Activated CD8-positive, alpha-beta memory T cell treated with anti-CD3 and anti-CD28 coated beads for 4 hours (primary cell): ENCODE measurements around the gene PADI6.

Experiments used
- DNase-seq, 2 donors: peaks; one replicate each; pipeline ENCODE4 v3.0.0-alpha.2; 2020; ENCODE audit warnings: low read depth in 2 of 2

PADI6 gene

DNA sequence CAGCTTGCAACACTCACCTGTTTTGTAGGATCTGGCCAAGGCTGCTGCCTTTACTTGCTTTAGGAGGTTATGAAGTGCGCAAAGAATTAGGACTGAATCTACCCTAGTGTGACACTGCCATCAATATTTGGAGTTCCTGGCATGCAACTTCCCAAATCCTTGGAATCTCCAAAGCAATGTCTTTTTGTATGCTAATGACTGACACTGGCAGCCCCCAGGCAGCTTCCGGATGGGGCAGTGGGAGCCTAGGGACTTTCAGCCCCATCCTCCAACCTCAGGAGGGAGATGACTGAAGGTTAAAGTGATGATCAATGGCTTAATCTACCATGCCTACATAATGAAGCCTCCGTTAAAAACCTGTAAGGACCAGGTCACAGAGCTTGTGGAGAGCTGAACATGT is 62.0 kb downstream of the PADI6 start:
- DNase-seq: no peak

DNA sequence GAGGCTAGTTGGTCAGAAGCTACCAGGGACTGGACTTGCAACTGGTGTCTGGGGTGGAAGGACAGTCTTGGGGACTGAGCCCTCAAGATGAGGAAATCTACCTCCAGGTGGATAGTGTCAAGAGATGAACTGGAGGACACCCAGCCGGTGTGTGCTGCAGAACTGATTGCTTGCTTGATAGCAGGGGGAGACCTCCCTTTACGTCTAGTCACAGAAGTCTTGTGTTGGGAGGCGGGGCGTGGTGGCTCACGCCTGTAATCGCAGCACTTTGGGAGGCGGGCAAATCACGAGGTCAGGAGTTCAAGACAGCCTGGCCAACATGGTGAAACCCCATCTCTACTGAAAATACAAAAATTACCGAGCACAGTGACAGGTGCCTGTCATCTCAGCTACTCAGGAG is 62.6 kb downstream of the PADI6 start:
- no peak for DNase-seq

DNA sequence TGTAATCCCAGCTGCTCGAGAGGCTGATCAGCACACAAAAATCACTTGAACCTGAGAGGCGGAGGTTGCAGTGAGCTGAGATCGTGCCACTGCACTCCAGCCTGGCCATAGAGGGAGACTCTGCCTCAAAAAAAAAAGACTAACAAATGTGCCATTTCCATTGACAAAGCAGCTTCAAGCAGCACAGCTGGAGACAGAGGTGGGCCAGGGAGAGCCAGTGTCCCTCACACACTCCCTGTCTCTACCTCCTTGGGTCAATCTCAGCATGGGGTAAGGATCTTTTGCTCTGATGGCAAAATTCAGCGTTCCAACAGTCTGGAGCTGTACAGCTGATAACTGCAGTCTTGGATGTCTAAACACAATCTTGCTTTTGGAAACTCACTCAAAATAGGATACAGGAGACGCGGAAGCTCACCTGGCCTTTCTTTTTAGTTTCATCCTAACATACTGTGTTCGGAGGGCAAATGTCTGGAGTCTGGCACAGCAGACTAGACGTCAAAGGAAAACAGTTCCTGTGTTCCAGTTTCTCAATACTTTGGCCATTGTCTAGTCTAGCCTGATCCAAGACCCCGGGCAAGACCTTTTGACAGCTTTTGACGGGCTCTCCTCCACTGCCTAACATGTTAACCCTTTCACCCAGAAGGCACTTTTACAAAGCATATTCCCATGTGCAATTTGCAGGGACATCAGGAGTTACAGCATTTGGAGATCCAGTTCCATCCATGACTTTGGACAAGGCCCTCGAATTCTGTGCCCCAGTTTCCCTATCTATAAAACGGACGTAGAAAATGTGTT is 64.6 kb downstream of the PADI6 start:
- no peak for DNase-seq

DNA sequence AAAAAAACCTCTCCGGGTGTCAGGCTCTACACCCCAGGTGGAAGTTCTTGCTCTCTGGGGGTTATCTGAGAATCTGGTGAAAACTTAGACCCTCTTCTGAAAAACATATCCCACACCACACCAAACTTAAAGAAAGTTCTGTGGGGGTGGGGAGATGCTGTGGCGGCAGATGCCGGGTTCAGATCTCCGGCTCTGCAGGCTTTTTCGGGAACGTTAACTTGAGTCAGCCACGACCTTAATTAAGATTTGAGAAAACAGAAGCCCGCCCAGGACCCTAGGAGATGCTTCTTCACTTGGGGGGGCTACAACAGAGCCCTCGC is 65.2 kb downstream of the PADI6 start:
- DNase-seq: no peak

DNA sequence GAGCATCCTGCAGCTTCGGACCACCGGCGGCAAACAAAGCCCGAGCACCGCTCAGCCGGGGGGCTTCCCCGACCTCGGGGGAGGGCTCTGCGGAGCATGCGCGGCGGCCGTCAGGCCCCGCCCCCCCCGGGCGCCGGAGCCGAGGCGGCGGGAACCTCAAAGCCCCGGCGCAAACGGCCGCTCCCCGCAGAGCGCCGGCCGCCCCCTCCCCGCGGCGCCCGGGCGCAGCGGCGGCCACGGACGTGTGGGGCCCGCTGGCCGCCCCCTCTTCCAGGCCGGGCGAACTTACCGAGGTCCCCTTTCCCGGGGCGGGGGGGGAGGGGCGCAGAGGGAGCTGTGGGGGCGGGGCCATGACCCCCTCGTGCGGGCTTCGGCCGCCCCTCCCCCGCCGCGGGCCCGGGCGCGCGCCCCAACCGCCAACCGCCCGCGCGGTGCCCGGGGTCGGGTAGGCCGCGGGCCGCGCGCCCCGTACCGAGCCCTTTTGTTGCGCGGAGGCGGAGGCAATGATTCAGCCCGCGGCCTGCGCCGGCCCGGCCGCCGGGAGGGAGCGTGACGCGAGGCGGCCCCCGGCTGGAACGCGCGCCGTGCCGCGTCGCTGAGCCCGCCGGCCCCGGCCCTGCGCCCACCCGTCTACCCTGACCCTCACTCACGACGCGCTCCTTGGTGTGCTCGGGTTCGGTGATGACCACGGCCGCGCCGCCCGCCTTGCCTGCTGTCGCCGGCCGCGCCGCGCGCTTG is 65.8 kb downstream of the PADI6 start:
- peak; percentile 17 to 40 for DNase-seq

DNA sequence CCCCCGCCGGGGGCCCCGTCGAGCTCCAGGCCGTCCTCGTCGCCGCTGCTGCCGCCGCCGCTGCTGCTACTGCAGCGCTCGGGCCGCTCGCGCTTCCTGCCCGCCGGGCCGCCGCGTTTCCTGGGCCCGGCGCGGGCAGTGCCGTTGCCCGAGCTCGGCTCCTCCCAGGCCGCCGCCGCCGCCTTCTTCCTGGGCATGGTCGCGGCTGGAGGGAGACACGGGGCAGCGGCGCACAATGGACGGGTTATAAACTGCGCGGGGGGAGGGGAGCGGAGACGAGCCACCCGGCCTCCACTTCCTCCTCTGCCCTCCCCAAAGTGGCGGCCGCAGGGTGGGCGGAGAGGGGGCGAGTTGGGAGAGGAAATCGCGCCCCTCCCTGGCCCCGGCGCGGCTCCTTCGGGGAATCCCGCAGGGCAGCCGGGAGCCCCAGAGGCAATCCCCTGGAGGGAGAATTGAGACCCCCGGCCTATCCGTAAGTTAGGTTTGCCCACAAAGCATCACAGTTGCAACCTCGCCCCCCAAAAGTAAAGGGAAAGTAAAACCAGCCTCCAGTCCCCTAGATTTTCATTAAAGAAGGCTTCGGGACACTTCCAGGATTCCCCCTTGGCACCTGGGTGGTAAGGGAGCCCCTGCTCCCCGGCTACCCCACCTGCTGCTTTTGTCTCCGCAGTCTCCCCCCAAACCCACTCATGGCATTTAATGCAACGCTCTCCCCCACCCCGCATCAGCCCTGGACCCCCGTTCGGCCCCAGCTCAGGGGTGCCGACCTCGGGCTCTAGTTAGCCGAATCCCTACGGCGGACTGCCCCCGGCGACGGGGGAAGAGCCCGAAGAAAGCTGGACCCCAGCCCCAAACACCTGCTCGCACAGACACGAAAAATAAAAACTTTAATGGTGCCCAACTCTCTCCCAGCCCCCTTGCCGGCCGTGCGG is 66.6 kb downstream of the PADI6 start:
- DNase-seq: peak; percentile 56 to 61

DNA sequence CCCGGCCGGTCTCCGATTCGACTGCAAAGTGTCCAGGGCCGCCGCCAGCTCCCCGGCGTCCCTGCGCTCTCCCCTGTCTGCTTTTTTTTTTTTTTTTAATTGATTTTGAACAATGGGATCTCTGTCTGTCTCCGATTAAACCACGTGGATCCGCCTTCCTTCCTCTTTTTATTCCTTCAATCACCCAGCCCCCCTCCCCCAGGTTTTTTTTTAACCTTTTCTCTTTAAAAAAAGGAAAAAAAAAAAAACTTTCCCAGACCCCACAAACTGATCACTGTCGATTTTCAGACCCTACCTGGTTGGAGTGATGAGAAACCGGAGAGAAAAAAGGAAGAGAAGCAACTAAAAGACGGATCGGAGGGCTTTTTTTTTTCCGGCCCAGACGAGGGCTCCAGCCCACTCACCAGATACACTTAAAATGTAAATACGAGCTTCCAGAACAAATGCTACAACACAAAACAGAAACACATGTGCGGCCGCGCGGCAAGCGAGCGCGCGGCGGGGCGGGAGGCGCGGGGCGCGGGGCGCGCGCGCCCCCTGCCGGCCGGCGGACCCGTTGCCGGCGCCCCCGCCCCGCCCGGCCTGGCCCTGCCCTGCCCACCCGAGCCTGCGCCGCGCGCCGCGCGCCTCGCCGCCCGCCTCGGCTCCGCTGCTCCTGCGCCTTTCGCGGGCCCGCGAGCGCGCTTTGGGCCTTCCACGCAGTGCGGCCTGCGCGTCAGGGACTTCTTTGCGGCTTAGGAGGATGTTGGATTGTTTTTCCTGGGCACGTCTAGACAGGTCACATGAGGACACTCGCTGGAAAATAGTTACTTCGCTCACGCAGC is 67.5 kb downstream of the PADI6 start, which contains the start of gene RCC2:
Gene RCC2, minus strand, starts transcription at position 428 of the 824 bp plus-strand sequence. CDS start 1,163 bp downstream, outside the sequence.
- peak; percentile 42 to 46 for DNase-seq

DNA sequence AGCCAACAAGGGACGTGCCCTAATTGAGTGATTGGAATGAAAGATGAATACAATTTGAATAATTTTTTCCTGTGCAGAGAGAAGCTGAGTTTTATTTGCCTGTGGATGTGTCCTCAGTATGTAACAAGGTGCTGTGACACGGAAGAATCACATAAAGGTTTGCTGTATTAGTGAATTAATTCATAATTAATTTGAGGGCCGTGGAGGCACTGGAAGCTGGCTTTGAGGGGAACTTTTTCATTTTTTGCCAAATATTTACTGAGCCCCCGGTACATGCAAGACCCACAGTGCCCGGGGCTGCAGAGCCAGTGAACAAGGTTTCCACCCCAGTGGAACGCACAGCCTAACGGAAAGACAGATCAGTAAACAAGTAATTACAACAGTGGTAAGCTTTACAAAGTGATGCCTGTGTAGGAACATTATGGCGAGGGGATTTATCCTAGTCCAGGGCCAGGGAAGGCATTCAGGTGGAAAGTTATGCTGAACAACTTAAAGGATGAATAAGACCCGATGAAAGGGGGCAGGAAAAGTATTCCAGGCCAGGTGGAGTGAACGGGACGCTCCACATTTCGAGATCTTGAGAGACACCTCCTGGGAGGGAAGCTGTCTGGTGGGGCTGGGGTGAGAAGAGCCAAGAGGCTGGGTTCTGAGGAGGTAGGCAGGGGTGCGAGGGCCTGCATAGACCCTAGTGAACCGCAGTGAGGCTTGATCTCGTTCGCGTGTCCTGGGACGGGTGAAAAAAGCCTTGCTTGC is 68.3 kb downstream of the PADI6 start:
- no peak for DNase-seq

DNA sequence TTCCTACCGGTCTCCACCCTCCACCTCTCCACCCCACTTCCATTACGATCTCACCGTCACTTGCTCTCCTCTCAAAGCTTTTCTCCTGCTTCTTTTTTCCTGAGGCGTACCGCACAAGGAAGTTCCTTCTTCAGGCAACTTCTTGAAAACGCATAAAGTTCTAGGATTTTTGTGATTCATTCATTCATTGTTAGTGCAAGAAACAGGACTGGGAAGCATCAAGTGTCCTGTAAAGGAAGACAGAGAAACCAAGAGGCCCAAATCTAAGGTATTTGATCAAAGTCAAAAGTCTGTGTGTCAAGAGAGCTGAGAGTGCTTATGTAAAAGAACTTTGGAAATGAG is 68.8 kb downstream of the PADI6 start:
- DNase-seq: no peak

DNA sequence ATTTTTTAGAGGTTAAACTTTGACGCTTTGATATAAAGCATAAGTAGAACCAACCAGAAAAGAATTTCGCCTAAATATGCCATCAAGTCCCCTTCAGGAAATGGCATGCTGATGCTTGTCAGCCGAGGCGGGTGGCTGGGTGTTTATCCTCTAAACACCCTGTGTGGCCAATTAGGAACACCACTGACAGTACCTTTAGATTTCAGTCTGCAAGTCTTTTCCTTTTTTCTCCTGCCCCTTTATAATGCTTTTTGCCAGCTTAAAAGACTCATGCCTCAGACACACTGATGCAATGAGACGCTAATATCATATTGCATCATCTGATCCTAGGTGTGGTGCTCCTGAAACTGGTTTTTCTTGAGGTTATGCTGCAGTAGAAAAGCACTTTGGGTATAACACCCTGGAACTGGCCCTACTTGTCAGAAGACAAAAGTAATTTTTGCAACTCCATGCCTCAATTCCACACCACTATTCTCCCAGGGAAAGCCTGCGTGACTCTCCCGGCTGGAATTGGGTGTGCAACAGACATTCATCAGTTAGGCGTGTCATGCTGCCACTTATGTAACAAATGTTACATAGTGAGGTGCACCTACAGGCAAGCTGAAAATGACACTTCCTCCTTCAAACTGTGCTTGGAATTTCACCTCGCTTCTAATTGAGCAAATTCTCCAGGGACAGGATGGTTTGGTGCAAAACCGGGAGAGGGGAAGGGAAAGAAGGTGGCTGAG is 69.4 kb downstream of the PADI6 start:
- DNase-seq: no peak

DNA sequence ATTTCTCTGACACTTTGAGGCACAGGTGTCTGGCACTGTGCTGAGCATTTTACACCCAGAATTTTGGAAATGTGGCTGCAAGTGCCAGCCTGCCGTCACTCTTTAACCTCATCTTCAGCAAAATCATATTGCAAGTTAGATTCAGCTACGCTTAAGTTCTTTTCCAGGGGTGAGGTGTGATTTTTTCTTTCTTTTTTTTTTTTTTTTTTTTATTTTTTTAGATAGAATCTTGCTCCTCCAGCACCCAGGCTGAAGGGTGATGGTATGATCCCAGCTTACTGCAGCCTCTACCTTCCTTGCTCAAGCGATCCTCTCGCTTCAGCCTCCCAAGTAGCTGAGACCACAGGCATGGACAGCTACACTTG is 70.0 kb downstream of the PADI6 start:
- DNase-seq: no peak

DNA sequence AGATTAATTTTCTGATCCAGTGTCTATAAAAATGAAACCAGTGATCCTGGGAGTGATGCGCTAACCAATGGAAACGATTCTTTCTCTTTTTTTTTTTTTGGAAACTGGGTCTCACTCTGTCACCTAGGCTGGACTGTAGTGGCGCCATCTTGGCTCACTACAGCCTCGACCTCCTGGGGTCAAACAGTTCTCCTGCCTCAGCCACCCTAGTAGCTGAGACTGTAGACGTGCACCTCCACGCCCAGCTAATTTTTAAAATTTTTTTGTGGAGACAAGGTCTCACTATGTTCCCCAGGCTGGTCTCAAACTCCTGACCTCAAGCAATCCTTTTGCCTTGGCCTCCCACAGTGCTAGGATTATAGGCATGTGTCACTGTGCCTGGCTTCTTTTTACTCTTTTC is 70.8 kb downstream of the PADI6 start:
- DNase-seq: no peak

DNA sequence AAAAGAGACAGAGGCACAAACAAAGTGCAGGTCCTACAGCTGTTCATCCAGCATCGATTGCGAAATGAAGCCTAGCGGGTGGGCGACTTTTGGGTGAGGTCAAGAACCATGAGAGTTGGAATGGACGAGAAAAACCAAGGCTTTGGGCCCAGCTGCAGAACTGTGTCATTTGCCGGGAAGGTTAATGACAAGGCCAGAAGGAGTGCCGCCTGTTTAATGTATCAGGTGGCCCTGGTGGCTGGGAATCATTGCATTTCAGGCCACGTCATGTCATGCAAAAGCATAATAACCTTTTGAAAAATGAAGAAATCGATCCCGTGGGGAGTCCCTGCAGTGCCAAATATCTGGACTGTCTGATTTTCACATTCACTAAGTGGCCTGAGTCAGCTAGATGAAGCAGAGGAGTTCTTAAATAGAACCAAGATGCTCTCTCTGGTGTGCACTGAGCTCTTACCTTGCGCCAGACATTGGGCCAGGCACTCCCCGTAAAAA is 75.6 kb downstream of the PADI6 start:
- no peak for DNase-seq
